Stimulated activated CD4-positive, alpha-beta T cell treated with anti-CD3 and anti-CD28 coated beads, Interleukin-1b, Interleukin-23, amount 100 ng/mL, for 24 hours (primary cell): Measurements from ENCODE around the gene HAGHL.

Experiments
- DNase-seq, 4 experiments: peaks; one replicate each; pipeline ENCODE4 v3.0.0-alpha.2; 2020; ENCODE audit warnings: low read depth in 4 of 4, low spot score in 1 of 4

HAGHL gene

DNA sequence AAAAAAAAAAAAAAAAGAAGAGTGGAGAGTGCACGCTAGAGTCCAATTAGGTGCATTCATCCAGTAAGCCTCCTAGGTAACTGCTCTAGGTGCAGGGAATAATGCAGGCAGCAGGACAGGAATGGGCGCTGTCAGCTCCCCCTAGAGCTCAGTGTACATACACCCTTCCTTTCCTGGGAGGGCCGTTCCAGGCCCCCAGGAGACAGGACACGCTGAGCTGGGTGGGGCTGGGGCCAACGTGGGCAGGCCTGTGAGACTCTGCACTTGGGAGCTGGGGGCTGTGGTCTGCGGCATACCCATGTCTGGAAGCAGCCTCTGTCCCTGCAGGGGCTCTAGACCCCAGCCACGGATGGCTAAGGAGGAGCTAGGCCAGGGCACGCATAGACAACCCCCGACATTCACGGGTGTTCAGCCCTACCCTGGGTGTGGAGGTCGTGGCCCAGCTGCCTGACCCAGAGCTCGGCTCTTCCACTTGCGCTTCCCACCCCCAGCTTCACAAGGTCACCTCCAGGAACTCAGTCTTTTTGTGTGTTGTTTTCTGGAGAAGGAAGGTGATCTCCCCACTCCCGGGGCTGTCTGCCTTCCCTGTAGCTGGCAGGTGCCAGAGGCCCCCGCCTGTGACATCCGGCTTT, 7.0 kb upstream of the HAGHL start:
- no peak for DNase-seq

DNA sequence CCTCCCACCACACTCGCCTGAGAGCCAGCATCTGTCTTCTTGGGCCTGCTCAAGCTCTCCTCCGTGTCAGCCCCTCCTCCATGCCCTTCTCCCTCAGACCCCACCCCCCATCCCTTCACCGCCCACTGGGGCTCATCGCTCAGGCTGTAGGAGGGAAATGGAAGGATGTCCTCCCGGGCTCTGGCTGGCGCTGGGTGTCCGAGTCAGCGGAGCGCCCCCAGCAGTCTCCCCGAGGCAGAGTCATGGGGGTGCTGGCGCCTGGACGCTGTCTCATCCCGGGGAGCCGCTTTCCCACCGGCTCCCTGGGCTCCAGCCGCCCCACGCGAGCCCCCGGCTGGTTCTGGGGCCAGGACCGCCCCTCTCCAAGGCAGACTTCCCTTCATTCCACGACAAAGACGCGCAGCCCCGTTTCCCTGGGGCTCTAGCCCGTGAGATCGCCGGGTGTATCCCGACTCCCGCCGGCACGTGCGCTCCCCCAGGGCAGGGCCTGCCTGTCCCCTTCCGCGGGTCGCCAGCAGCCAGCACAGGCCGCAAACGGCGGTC, 6.4 kb upstream of the HAGHL start:
- peak in 1 of 4 experiments; percentile 58 for DNase-seq

DNA sequence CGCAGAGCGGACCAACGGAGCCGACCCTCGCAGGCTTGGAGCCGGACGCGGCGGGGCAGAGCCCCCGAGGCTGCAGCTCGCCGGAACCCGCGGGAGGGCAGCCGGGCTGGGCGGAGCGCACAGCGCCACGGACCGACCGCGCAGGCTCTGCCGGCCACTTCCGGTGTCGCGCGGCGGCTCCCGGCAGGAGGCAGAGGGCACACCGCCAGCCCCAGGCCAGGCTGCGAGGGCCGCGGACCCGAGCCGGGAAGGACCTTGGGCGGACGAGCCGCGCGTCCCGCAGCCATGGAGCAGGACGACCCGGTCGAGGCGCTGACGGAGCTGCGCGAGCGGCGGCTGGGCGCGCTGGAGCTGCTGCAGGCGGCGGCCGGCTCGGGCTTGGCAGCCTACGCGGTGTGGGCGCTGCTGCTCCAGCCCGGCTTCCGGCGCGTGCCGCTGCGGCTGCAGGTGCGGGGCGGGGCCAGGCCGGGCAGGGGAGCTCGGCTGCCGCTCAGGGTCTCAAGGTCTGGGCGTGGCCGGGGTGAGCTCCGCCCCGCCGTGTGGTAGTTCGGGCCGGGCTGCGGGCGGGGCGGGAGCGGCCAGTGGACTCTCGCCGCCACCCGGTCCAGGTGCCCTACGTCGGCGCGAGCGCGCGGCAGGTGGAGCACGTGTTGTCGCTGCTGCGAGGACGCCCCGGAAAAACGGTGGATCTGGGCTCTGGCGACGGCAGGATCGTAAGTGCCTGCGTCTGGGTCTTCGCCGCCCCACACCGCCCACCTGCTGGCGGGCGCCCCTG, 5.7 kb upstream of the HAGHL start, which contains the start of gene ANTKMT:
TSS of gene ANTKMT (plus strand) at position 157 of the 775 bp plus-strand sequence. CDS start at position 286, 129 bp downstream.
- DNase-seq, result peak in 3 of 4 experiments; percentile 50 to 80 (median 55)

DNA sequence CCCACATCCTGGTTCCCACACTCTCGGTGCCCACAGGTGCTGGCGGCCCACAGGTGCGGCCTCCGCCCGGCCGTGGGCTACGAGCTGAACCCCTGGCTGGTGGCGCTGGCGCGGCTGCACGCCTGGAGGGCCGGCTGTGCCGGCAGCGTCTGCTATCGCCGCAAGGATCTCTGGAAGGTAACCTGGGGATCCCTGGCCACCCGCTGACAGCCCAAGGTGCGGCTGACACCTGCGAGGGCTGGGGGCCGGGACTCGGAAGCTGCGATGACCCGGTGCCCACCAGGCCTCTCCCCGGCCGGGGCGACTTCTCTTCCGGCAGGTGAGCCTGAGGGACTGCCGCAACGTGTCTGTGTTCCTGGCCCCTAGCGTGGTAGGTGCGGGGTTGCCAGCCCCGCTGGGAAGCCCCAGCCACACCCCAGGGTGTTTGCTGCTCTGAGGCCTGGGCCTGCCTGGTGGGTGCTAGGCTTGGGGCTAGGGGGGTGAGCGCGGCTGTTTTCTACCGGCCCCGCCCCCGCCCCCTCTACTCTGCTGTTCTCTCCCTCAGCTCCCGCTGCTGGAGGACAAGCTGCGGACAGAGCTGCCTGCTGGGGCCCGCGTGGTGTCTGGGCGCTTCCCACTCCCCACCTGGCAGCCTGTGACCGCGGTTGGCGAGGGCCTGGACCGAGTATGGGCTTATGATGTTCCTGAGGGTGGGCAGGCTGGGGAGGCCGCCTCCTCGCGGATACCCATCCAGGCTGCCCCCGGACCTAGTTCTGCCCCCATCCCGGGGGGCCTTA, 5.0 kb upstream of the HAGHL start:
- DNase-seq, result no peak

DNA sequence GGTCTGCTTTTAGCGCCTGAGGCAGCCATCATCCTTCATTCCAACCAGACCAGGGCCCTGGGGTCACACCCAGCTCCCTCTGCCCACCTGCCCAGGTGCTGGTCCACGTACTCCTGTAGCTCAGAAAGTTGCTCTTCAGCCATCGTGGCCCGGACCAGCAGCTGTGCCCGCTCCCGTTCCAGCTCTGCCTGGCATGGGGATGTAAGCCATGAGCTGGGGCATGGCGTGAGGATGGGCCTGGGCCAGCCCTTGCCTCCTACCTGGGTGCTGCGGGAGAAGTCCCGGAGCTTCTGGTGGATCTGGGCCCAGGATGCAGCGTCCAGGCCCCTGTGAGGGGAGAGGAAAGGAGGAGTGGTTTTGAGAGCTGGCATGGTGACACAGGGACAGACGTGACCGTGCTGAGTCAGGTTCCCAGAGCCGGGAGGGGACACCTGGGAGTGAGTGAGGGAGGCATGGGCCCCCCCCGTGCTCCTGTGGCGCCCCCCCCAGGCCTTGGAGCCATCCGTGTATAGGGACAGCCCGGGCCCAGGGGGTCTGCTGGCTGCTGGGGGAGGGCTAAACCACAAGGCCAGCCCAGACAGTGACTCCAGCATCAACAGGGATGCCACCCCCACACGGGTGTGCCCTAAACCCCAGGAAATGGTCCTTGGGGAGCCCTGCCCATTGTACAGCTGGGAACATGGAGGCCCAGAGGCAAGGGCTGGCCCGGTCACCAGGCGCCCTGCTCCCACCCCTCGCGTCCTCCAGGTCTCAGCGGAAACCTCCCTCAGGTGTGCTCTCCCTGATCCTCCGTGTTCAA, 3.9 kb upstream of the HAGHL start:
- no peak for DNase-seq

DNA sequence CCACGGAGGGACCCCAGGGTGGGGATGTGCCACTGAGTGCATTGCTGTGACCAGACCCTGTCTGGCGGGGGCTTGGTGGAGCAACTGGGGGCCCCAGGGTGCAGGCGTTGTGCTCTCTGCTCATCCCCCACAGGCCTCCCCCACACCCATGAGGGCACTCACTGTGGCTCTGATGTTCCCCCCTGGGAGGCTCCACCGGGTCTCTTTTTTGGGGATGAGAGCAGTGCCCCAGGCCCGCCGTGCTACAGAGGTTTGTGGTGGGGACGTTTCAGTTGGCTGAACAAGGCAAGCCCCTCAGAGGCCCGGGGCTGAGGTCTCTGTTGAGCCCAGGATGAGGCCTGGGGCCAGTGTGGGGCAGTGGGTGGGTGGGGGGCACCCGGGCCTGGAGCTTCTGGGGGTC, 3.2 kb upstream of the HAGHL start:
- DNase-seq, result no peak

DNA sequence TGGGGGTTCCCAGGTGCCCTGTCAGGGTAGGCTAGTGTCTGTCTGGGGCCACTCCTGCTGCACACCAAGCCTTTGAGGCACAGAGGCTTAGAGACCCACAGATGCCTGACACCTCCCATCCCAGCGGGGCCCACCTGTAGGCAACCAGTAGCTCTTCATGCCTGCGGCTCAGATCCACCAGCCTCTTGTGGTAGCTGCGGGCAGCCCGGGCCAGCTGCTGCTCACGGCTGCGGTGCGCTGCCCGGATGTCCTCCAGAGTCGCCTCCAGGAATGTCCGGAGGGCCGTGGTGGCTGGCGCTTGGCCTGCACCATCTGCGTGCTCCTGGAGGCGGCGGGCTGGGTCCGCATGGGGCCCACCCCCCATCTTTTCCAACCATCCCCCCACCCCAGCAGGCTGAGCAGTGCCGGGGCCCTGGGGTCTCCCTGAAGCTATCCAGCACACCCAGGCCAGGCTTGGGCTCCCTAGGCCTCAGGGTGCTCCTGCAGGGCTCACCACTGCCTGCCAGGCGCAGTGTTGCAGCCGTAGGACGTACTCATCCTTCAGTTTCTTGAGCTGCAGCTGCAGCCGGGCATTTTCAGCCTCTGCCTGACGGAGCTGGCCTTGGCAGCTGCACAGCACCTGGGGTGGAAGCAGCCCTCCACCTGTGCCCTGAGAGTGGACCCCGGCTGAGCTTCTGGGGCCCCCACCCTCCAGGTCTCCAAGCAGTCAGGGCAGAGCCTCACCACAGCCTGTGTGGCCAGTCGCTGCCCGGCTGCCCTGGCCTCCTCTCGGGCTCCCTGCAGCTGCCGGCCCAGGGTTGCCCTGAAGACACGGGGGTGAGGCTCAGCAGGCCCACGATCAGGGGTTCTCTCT, 2.5 kb upstream of the HAGHL start:
- no peak for DNase-seq

DNA sequence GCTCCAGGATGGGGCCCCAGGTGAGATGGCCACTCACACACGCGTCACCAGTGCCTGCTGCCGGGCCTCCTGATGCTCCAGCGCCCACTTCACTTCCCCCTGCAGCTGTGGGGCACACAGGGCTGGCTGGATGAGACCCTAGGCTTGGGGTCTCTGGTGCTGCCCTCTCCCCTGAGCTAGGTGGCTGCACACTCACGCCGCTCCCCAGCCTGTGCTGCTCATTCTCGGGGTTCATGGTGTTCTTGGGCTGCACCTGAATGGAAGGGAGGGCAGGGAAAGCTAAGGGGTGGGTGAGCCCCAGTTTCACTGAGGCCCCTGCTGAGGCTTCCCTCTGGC, 1.9 kb upstream of the HAGHL start:
- no peak for DNase-seq

DNA sequence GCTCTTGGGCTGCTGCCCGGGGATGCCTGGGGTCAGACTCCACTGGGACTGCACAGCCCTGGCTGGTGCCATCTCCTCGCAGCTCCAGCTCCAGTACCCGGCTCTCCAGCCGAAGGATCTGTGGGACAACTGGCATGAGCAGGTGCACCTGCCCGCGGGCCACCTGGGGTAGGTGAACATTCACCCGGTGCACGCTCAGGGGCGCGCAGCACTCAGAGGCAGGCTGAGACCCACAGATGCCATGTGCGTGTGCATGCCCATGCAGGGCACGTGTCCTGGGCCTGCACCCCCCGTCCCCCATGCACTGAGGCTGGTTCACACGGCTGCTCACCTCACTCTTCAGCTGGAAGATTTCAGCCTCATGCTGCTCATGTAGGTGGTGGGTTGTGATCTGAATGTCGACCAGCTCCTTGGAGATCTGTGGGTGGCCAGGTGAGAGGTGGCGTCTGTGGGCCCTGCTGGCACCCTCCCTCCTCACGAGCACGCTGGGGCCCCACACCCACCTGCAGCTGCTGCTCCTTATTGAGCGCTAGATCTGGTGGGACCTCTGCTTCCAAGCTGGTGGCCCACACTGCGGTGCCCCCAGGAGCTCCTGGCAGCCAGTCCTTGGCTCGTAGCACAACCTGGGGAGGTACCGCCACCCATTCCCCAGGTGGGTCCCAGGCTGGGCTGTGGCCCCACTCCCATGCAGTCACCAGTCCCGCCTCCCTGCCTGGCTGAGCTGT, 1.3 kb upstream of the HAGHL start:
- no peak for DNase-seq

DNA sequence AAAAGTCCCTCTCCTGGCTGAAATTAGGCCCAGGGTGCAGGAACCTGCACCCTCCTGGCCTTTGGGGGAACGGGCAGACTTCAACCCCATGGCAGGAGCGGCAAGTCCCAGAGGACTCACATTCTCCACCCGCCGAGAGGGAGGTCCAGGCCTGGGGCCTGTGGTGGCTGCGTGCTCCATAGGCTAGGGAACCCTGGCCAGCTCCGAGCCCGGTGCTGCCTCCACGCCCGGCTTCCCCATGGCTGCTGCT, 793 bp upstream of the HAGHL start:
- DNase-seq, result no peak

DNA sequence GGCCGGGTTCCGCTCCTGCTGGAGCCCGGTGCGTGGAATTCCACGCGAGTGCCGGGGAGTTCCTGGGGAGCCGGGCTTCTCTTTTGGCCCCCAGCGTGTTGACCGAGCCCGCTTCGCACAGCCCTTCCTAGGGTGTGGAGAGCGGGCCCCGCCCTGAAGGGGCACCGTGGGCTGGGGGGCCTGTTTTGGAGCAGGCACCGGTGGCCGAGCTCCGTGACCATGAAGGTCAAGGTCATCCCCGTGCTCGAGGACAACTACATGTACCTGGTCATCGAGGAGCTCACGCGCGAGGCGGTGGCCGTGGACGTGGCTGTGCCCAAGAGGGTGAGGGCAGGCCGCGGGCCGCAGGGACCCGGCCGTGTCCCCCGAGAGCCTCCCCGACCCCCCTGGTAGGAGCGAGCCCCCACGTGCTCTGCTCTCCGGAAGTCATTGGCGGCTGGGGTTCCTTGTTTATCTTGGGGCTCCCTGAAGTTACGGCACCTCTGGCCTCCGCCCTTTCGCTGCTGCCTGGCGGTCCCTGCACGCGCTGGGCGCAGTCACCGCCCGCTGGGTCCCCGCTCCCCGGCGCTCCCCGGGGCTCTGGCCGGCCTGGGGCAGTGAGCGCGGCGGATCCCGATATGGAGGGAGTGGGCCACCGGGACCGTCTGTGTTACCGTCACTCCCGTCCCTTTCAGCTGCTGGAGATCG, 528 bp downstream of the HAGHL start:
- no peak for DNase-seq

DNA sequence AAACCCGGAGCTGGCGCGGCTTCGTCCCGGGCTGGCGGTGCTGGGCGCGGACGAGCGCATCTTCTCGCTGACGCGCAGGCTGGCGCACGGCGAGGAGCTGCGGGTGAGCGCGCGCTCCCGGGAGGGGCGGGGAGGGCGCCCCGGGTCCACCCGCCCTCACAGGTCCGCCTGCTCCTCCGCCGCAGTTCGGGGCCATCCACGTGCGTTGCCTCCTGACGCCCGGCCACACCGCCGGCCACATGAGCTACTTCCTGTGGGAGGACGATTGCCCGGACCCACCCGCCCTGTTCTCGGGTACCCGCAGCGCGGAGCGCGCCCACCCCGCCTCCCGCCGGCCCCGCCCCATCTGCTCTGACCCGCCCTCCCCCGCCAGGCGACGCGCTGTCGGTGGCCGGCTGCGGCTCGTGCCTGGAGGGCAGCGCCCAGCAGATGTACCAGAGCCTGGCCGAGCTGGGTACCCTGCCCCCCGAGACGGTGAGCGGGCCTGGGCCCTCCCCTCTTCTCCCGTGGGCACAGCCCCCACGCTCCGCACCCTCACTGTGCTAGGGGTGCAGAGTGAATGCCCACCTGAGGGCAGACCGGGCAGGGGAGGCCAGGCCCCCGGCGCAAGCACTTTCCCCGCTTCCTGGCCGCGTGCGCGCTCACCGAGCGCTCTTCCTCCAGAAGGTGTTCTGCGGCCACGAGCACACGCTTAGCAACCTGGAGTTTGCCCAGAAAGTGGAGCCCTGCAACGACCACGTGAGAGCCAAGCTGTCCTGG, 1.4 kb downstream of the HAGHL start:
- DNase-seq, result peak in 2 of 4 experiments; percentile 41 to 64

DNA sequence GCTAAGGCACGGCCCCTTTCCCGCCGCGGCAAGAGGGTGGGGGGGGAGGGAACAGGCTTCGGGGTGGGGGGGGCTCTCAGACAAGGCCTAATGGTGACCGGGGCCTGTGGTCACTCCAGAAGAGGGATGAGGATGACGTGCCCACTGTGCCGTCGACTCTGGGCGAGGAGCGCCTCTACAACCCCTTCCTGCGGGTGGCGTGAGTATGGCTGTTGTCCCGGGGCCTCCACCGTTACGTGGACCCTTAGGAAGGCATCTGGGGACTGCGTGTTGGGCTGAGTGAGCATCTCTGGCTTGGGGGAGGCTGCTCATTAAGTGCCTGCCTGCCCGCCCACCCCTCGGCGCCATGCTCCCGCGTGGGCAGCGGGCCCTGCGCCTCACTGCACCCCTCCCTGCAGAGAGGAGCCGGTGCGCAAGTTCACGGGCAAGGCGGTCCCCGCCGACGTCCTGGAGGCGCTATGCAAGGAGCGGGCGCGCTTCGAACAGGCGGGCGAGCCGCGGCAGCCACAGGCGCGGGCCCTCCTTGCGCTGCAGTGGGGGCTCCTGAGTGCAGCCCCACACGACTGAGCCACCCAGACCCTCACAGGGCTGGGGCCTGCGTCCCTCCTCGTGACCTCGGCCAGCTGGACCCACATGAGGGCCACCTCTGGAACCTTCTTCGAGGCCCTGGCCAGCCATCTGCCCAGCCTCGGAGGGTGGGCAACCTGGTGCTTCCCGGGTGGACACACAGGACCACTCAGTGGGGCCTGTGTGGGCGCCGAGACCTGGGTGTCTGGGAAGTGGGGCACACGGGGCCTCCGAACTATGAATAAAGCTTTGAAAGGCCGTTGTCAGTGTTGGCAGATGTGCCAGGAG, 2.2 kb downstream of the HAGHL start:
- no peak for DNase-seq

DNA sequence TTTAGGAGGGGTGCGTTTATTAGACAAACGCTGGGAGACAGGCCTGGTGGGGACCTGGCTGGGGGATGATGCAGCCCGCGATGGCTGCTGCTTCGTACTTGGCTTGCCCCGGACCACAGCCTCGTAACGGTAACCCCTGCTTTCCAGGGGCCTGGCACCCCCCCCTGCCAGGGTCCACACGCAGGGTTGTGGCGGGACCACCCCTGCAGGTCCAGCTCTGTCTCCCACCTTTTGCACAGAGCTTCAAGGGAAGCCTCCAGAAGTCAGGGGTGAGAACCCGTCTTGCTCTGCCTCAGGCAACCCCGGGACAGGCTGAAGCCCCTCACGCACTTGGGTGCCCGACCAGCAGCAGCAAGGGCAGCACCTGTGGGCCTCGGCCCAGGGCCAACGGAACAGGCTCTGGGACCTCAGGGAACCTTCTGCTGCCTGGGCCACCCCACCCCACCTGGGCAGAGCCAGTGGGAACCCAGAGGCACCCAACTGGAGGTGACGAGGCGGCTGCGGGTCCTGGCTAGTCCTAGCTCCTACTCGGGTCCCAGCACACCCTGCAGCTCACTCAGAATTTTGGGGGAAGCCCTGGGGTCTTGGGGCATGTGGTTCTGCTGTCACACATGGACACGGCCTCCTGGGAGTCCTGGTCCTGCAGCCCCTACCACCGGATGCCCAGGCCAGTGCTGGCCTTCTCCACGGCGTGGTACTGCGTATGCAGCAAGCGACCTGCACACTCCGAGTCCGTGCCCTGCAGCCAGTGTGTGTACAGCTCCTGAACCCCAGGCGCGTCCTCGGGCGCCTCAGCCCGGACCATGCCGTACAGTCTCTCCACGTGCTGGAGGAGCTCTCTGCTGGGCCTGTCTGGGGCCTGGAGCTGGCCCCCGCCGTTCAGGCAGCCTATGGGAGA, 3.1 kb downstream of the HAGHL start:
- no peak for DNase-seq

DNA sequence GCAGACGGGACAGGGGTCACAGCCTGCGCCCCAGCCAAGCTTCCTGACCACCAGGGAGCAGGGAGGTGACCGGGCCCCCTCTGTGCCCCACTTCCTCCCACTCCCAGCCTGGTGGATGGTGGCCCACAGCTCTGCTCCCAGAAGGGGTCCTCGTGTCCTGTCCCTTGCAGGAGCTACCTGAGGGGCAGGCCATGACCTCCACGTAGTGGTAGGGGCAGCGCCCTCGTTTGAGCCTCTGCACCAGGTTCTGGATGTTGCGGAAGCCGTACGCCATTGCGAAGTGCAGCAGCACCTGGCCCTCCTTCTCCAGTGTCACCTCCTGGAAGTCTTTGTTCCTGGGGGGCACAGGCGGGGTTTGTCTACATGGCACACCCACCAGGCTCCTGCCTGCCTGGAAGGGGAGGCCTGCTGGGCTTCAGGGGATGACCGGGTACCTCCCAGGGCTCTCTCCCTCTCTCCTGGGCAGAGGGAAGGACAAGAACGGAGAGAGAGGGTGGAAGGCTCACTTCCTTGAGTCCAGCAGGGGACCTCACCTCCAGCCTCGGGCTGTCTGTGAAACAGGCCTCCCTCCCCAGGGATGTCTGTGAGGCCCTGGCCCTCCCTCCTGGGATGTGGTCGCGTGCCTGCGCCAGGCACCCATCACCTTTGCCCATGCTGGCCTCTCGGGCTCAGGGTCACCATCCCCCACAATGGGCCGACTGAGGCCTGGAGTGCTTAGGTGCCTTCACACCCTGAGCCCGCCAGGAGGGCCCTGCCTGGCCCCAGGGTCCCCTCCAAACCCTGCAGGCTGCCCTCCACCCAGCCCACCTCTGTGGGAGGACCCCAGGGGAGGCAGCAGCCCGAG, 4.0 kb downstream of the HAGHL start:
- no peak for DNase-seq

DNA sequence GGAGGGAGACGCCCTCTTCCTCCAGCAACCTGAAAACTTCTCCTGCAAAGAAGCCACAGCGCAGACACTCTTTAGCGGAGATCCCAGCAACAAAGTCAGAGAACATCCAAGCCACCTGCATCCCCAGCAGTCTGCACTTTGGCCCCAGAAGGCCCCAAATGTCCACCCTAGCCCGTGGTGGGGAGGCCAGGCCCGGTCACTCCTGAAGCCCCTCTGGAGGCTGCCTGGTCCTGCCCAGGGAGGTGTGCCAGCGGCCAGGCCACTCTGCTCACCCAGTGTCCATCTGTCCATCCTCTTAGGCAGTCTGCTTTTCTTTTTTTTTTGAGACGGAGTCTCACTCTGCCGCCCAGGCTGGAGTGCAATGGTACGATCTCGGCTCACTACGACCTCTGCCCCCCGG, 5.4 kb downstream of the HAGHL start:
- no peak for DNase-seq
